ENCODE data around the gene TPCN1.

TPCN1 gene

DNA sequence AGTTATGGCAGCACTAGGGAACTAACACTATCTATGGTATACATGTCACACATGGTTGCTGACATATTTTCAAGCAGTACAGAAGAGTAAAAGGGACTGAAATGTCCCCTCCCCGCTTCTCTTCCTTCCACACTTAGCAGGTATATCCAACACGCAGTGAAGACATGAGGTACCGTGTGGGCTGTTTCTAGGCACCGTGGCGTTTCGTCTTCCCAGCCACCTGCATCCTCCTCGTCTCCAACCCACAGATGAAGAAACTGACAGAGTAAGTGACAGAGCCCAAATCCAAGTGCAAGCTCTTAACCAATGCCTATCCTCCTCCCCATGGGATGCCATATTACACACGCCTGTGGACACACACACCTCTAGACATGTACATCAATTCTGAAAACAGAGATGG lies 81.2 kb downstream of the TPCN1 start:
- Histone ChIP-seq H3K36me3 (ENCODE audit: control insufficient read depth, insufficient read depth, low read length, severe bottlenecking) (peaks cover 10% of the 10 kb centered on the region), H3K27me3 (replicated peaks; ENCODE audit: control insufficient read depth, insufficient read depth, low read length) (no peaks in the 10 kb centered on the region), H3K4me3 (ENCODE audit: low read length) (no peak overlapping the region), H3K9ac (ENCODE audit: low read length) (no peak overlapping the region), H3K9me3 (ENCODE audit: control insufficient read depth, low read length) (no peaks in the 10 kb centered on the region), H3K4me1 (ENCODE audit: control insufficient read depth, insufficient read depth, low read length) (peaks cover 24% of the 10 kb centered on the region)
- DNase-seq (ENCODE audit: low read depth) = no peak

GRCh38 chr12:113302886-113303640 lies 81.8 kb downstream of the TPCN1 start:
- H3K4me1 ChIP-seq (ENCODE audit: control insufficient read depth, insufficient read depth, low read length) = peaks cover 20% of the 10 kb centered on the region
- peaks cover 13% of the 10 kb centered on the region for H3K36me3 ChIP-seq (ENCODE audit: control insufficient read depth, insufficient read depth, low read length, severe bottlenecking)
- no peak for DNase-seq (ENCODE audit: low read depth)
- no peak overlapping the region for H3K9ac ChIP-seq (ENCODE audit: low read length)
- no peaks in the 10 kb centered on the region for H3K27me3 ChIP-seq (replicated peaks; ENCODE audit: control insufficient read depth, insufficient read depth, low read length)
- H3K4me3 ChIP-seq (ENCODE audit: low read length) = no peak overlapping the region
- no peaks in the 10 kb centered on the region for H3K9me3 ChIP-seq (ENCODE audit: control insufficient read depth, low read length)

- Histone ChIP-seq H3K9ac (ENCODE audit: low read length) (no peak overlapping the region), H3K27me3 (replicated peaks; ENCODE audit: control insufficient read depth, insufficient read depth, low read length) (no peaks in the 10 kb centered on the region), H3K4me3 (ENCODE audit: low read length) (no peak overlapping the region), H3K36me3 (ENCODE audit: control insufficient read depth, insufficient read depth, low read length, severe bottlenecking) (peaks cover 19% of the 10 kb centered on the region), H3K9me3 (ENCODE audit: control insufficient read depth, low read length) (no peaks in the 10 kb centered on the region), H3K4me1 (ENCODE audit: control insufficient read depth, insufficient read depth, low read length) (no peaks in the 10 kb centered on the region)
- DNase-seq (ENCODE audit: low read depth) = no peak
Measured at GRCh38 chr12:113305281-113305856, 84.1 kb downstream of the TPCN1 start.

DNA sequence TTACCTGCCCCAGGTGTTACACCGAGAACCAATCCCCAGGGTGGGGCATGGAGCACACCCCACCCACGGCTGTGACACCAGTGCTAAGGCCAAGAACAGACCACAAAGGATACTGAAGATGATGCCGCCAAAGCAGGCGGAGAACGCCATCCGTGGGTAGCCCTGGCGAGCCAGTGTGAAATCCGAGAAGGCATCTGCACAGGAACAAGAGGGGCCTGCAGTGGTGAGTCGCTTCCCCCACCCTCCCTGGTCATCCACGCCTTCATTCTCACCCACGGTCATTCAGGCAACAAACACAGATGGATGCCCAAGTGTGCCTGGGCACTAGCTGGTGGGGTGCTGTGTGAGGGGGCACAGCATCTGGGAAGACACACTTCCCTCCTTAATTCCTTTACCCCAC lies 85.1 kb downstream of the TPCN1 start:
- no peak for DNase-seq (ENCODE audit: low read depth)
- no peak overlapping the region for H3K4me3 ChIP-seq (ENCODE audit: low read length)

GRCh38 chr12:113310489-113310888 lies 89.2 kb downstream of the TPCN1 start:
- peak; percentile 4 for DNase-seq (ENCODE audit: low read depth)
- H3K4me3 ChIP-seq (ENCODE audit: low read length) = no peak overlapping the region
- no peak overlapping the region for H3K9ac ChIP-seq (ENCODE audit: low read length)
- H3K36me3 ChIP-seq (ENCODE audit: control insufficient read depth, insufficient read depth, low read length, severe bottlenecking) = peaks cover 14% of the 10 kb centered on the region
- no peaks in the 10 kb centered on the region for H3K9me3 ChIP-seq (ENCODE audit: control insufficient read depth, low read length)
- no peaks in the 10 kb centered on the region for H3K27me3 ChIP-seq (replicated peaks; ENCODE audit: control insufficient read depth, insufficient read depth, low read length)
- peaks cover 9% of the 10 kb centered on the region for H3K4me1 ChIP-seq (ENCODE audit: control insufficient read depth, insufficient read depth, low read length)

More for the DNA sequence above, 85.1 kb downstream of the TPCN1 start:
- Histone ChIP-seq H3K9ac (ENCODE audit: low read length) (no peak overlapping the region), H3K36me3 (ENCODE audit: control insufficient read depth, insufficient read depth, low read length, severe bottlenecking) (peaks cover 19% of the 10 kb centered on the region), H3K9me3 (ENCODE audit: control insufficient read depth, low read length) (no peaks in the 10 kb centered on the region), H3K27me3 (replicated peaks; ENCODE audit: control insufficient read depth, insufficient read depth, low read length) (no peaks in the 10 kb centered on the region), H3K4me1 (ENCODE audit: control insufficient read depth, insufficient read depth, low read length) (no peaks in the 10 kb centered on the region)

DNA sequence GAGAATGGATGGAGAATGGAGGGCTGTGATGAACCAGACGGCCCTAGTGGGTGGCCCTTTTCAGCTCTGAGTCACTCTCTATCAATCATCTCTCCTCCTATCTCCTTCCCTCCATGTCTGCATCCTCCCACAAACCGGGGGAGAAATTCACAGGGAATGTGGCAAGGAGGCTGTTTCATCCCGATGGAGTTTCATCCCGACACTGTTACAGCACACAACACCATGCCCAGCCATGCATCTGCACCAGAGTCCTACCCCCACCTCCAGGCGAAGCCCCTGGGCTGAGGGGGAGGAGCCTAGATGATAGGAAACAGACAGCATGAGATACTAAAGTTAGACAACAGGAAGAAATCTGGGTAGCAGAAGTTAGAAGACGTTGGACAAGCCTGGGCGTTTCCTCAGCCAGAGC lies 92.9 kb downstream of the TPCN1 start:
- no peak for DNase-seq (ENCODE audit: low read depth)
- Histone ChIP-seq H3K4me1 (ENCODE audit: control insufficient read depth, insufficient read depth, low read length) (peaks cover 9% of the 10 kb centered on the region), H3K27me3 (replicated peaks; ENCODE audit: control insufficient read depth, insufficient read depth, low read length) (no peaks in the 10 kb centered on the region), H3K9me3 (ENCODE audit: control insufficient read depth, low read length) (no peaks in the 10 kb centered on the region), H3K9ac (ENCODE audit: low read length) (peak overlapping the region; percentile 7), H3K4me3 (ENCODE audit: low read length) (no peak overlapping the region), H3K36me3 (ENCODE audit: control insufficient read depth, insufficient read depth, low read length, severe bottlenecking) (peaks cover 25% of the 10 kb centered on the region)

GRCh38 chr12:113315358-113315757 lies 94.1 kb downstream of the TPCN1 start:
- H3K4me3 ChIP-seq (ENCODE audit: low read length) = no peak overlapping the region
- peaks cover 9% of the 10 kb centered on the region for H3K4me1 ChIP-seq (ENCODE audit: control insufficient read depth, insufficient read depth, low read length)
- no peak overlapping the region for H3K9ac ChIP-seq (ENCODE audit: low read length)
- H3K9me3 ChIP-seq (ENCODE audit: control insufficient read depth, low read length) = no peaks in the 10 kb centered on the region
- DNase-seq (ENCODE audit: low read depth) = no peak
- no peaks in the 10 kb centered on the region for H3K27me3 ChIP-seq (replicated peaks; ENCODE audit: control insufficient read depth, insufficient read depth, low read length)
- peaks cover 19% of the 10 kb centered on the region for H3K36me3 ChIP-seq (ENCODE audit: control insufficient read depth, insufficient read depth, low read length, severe bottlenecking)

DNA sequence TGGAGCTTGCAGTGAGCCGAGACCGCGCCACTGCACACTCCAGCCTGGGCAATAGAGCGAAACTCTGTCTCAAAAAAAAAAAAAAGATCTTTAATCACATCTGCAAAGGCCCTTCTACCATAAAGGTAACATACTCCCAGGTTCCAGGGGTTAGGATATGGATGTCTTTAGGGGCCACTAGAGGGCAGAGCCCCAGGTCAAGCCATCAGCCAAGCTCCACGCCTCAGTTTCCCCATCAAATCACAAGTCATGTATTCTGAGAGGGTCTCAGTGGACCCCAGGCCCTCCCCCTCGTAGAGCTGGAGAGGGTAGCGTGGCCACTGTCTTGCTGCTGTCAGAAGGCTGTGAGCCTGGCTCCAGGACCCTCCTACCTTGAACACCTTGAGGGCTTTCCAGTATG lies 94.9 kb downstream of the TPCN1 start:
- no peak overlapping the region for H3K4me3 ChIP-seq (ENCODE audit: low read length)
- no peaks in the 10 kb centered on the region for H3K9me3 ChIP-seq (ENCODE audit: control insufficient read depth, low read length)
- peaks cover 9% of the 10 kb centered on the region for H3K4me1 ChIP-seq (ENCODE audit: control insufficient read depth, insufficient read depth, low read length)
- H3K9ac ChIP-seq (ENCODE audit: low read length) = no peak overlapping the region
- no peak for DNase-seq (ENCODE audit: low read depth)
- peaks cover 24% of the 10 kb centered on the region for H3K36me3 ChIP-seq (ENCODE audit: control insufficient read depth, insufficient read depth, low read length, severe bottlenecking)
- H3K27me3 ChIP-seq (replicated peaks; ENCODE audit: control insufficient read depth, insufficient read depth, low read length) = no peaks in the 10 kb centered on the region

- no peaks in the 10 kb centered on the region for H3K27me3 ChIP-seq (replicated peaks; ENCODE audit: control insufficient read depth, insufficient read depth, low read length)
- peaks cover 24% of the 10 kb centered on the region for H3K36me3 ChIP-seq (ENCODE audit: control insufficient read depth, insufficient read depth, low read length, severe bottlenecking)
- DNase-seq (ENCODE audit: low read depth) = no peak
- no peak overlapping the region for H3K4me3 ChIP-seq (ENCODE audit: low read length)
- H3K4me1 ChIP-seq (ENCODE audit: control insufficient read depth, insufficient read depth, low read length) = peaks cover 9% of the 10 kb centered on the region
- H3K9ac ChIP-seq (ENCODE audit: low read length) = no peak overlapping the region
- H3K9me3 ChIP-seq (ENCODE audit: control insufficient read depth, low read length) = no peaks in the 10 kb centered on the region
Measured at GRCh38 chr12:113317122-113317521, 95.9 kb downstream of the TPCN1 start.

DNA sequence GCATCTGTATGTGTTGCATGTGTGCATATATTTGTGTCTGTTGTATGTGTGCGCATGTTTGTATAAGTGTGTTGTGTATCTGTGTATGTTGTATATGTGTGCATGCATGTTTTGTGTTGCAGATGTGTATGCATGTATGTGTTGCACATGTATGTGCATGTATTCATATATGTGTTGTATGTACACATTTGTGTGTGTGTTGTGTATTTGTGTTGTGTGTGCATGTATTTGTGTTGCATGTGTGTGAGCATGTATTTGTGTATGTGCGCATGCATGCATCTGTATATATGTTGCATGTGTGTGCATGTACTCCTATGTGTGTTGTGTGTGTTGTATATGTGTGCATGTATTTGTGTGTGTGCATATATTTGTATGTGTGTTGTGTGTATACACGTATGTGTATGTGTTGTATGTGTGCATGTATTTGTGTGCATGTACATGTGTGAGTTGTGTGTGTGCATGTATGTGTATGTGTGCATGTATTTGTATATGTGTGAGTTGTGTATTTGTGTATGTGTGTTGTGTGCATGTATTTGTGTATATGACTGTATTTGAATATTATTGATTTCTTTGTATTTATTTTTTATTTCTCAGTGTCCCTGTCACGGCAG lies 96.9 kb downstream of the TPCN1 start:
- no peak for DNase-seq (ENCODE audit: low read depth)
- no peak overlapping the region for H3K9ac ChIP-seq (ENCODE audit: low read length)
- peaks cover 9% of the 10 kb centered on the region for H3K4me1 ChIP-seq (ENCODE audit: control insufficient read depth, insufficient read depth, low read length)
- no peaks in the 10 kb centered on the region for H3K9me3 ChIP-seq (ENCODE audit: control insufficient read depth, low read length)
- H3K4me3 ChIP-seq (ENCODE audit: low read length) = no peak overlapping the region
- H3K27me3 ChIP-seq (replicated peaks; ENCODE audit: control insufficient read depth, insufficient read depth, low read length) = no peaks in the 10 kb centered on the region
- peaks cover 24% of the 10 kb centered on the region for H3K36me3 ChIP-seq (ENCODE audit: control insufficient read depth, insufficient read depth, low read length, severe bottlenecking)

- H3K9me3 ChIP-seq (ENCODE audit: control insufficient read depth, low read length) = no peaks in the 10 kb centered on the region
- H3K4me3 ChIP-seq (ENCODE audit: low read length) = no peak overlapping the region
- H3K36me3 ChIP-seq (ENCODE audit: control insufficient read depth, insufficient read depth, low read length, severe bottlenecking) = peaks cover 24% of the 10 kb centered on the region
- no peaks in the 10 kb centered on the region for H3K27me3 ChIP-seq (replicated peaks; ENCODE audit: control insufficient read depth, insufficient read depth, low read length)
- peaks cover 8% of the 10 kb centered on the region for H3K4me1 ChIP-seq (ENCODE audit: control insufficient read depth, insufficient read depth, low read length)
- no peak overlapping the region for H3K9ac ChIP-seq (ENCODE audit: low read length)
- no peak for DNase-seq (ENCODE audit: low read depth)
Measured at GRCh38 chr12:113318900-113319628, 97.8 kb downstream of the TPCN1 start.

Measured in adipocyte (in vitro differentiated cells).